Stimulated activated CD4-positive, alpha-beta T cell treated with anti-CD3 and anti-CD28 coated beads, Interleukin-4, amount 100 ng/mL, for 4 hours (primary cell): Measurements from ENCODE around the gene STAMBPL1.

ENCODE experiments used
- DNase-seq, 2 experiments: peaks; one replicate each; pipeline ENCODE4 v3.0.0-alpha.2; 2020

STAMBPL1 gene

GRCh38 chr10:88896372-88896993 lies 16.4 kb downstream of the STAMBPL1 start:
- no peak for DNase-seq

GRCh38 chr10:88896994-88897853 lies 17.2 kb downstream of the STAMBPL1 start:
- DNase-seq = peak in 1 of 2 experiments; percentile 54

GRCh38 chr10:88898727-88899126 lies 18.7 kb downstream of the STAMBPL1 start:
- no peak for DNase-seq

- no peak for DNase-seq
Measured at GRCh38 chr10:88899886-88900285, 19.8 kb downstream of the STAMBPL1 start.

GRCh38 chr10:88901206-88901983 lies 21.4 kb downstream of the STAMBPL1 start:
- no peak for DNase-seq

GRCh38 chr10:88901984-88902789 lies 22.1 kb downstream of the STAMBPL1 start:
- DNase-seq = no peak

- DNase-seq = no peak
Measured at GRCh38 chr10:88903715-88904114, 23.7 kb downstream of the STAMBPL1 start.

- DNase-seq = no peak
Measured at GRCh38 chr10:88906921-88907320, 26.9 kb downstream of the STAMBPL1 start.

- peak in 1 of 2 experiments; percentile 14 for DNase-seq
Measured at GRCh38 chr10:88908194-88908593, 28.1 kb downstream of the STAMBPL1 start.

GRCh38 chr10:88911116-88911515 lies 31.1 kb downstream of the STAMBPL1 start:
- DNase-seq = no peak

- DNase-seq = no peak
Measured at GRCh38 chr10:88911851-88912250, 31.8 kb downstream of the STAMBPL1 start.

GRCh38 chr10:88913127-88913526 lies 33.1 kb downstream of the STAMBPL1 start:
- DNase-seq = no peak

GRCh38 chr10:88913788-88914187 lies 33.7 kb downstream of the STAMBPL1 start:
- DNase-seq = no peak

GRCh38 chr10:88915781-88916180 lies 35.7 kb downstream of the STAMBPL1 start:
- no peak for DNase-seq

GRCh38 chr10:88916231-88916630 lies 36.2 kb downstream of the STAMBPL1 start:
- no peak for DNase-seq

- DNase-seq = no peak
Measured at GRCh38 chr10:88916986-88917385, 36.9 kb downstream of the STAMBPL1 start.

GRCh38 chr10:88918191-88918905 lies 38.3 kb downstream of the STAMBPL1 start:
- DNase-seq = no peak

- DNase-seq = no peak
Measured at GRCh38 chr10:88919041-88919440, 39.0 kb downstream of the STAMBPL1 start.

- DNase-seq = no peak
Measured at GRCh38 chr10:88920198-88920597, 40.2 kb downstream of the STAMBPL1 start.

- DNase-seq = no peak
Measured at GRCh38 chr10:88920986-88921593, 41.0 kb downstream of the STAMBPL1 start.

- no peak for DNase-seq
Measured at GRCh38 chr10:88922041-88922440, 42.0 kb downstream of the STAMBPL1 start.

GRCh38 chr10:88923520-88923919 lies 43.5 kb downstream of the STAMBPL1 start:
- DNase-seq = no peak
